B cell (primary cell): Measurements from ENCODE around the gene PPP2R5C. TPM values are rescaled to one million over a fixed set of nuclear protein-coding genes. Genes with fewer than 3 reads are reported as not detected.

ENCODE experiments used
- ATAC-seq: fragments of 200-7000 bp; cut with Tn5 transposase; one replicate; pipeline ENCODE4 v1.10.0; 2021; ENCODE audit warnings: low read depth, mild to moderate bottlenecking, moderate number of reproducible peaks, moderate library complexity
- CTCF ChIA-PET: fragments of 350-600 bp; sonication (Branson Sonifier 250); formaldehyde crosslinking; loops from one replicate; lab custom pipeline; 2021; ENCODE audit warnings: antibody characterized with exemption, inconsistent platforms; lab: Charles Lee
- POLR2A ChIA-PET: fragments of 350-600 bp; sonication (Branson Sonifier 250); formaldehyde crosslinking; loops from one replicate; lab custom pipeline; 2021; ENCODE audit warnings: antibody characterized with exemption; lab: Charles Lee
- DNase-seq: peaks from one replicate; pipeline ENCODE4 v3.0.0; 2013
- H2AFZ ChIP-seq: 2 replicates; pipeline ENCODE4 v1.6.1; 2012; ENCODE audit warnings: mild to moderate bottlenecking, low read depth, low read length; ENCODE audit not compliant: insufficient read depth, poor library complexity, severe bottlenecking
- H3K27ac ChIP-seq, 2 donors: 1 replicate in 1 of 2; 2 replicates in 1 of 2; pipeline ENCODE4 v1.5.1; 2012 to 2013; ENCODE audit warnings: low read length in 2 of 2, mild to moderate bottlenecking in 2 of 2, moderate library complexity in 1 of 2
- H3K27me3 ChIP-seq, 4 experiments: fragments of 200-600 bp in 1 of 4; sonication (generic) in 1 of 4; replicated peaks in 1 of 4; 1 replicate in 2 of 4; 2 replicates in 2 of 4; pipeline versions ENCODE4 v1.6.1 to v1.7.0; 2013 to 2016; ENCODE audit warnings: low read length in 3 of 4, mild to moderate bottlenecking in 2 of 4, mixed read lengths in 1 of 4, moderate library complexity in 1 of 4; ENCODE audit not compliant: insufficient read depth in 4 of 4, control insufficient read depth in 3 of 4; ENCODE audit errors: control extremely low read depth in 1 of 4
- H3K36me3 ChIP-seq, 2 experiments: replicated peaks in 1 of 2; 1 replicate in 1 of 2; 2 replicates in 1 of 2; pipeline versions ENCODE4 v1.6.1 to v1.7.1; 2013; ENCODE audit warnings: low read length in 1 of 2; ENCODE audit not compliant: insufficient read depth in 2 of 2, control insufficient read depth in 1 of 2; ENCODE audit errors: control extremely low read depth in 1 of 2, extremely low read depth in 1 of 2
- H3K4me1 ChIP-seq, 2 donors: fragments of 200-600 bp in 1 of 2; sonication (generic) in 1 of 2; 1 replicate in 1 of 2; 2 replicates in 1 of 2; pipeline versions ENCODE4 v1.5.1 to v1.6.1; 2013 to 2017; ENCODE audit warnings: low read length in 2 of 2; ENCODE audit not compliant: control insufficient read depth in 2 of 2, insufficient read depth in 2 of 2
- H3K4me2 ChIP-seq: replicated peaks from 2 replicates; pipeline ENCODE3; 2012; ENCODE audit warnings: mild to moderate bottlenecking, low read depth, low read length; ENCODE audit not compliant: poor library complexity, severe bottlenecking
- H3K4me3 ChIP-seq, 5 experiments: fragments of 200-600 bp in 1 of 5; sonication (generic) in 1 of 5; 1 replicate in 3 of 5; 2 replicates in 2 of 5; pipeline versions ENCODE4 v1.5.1 to v1.7.0; 2011 to 2016; ENCODE audit warnings: low read length in 4 of 5, mild to moderate bottlenecking in 4 of 5, low read depth in 2 of 5, control low read depth in 1 of 5, moderate library complexity in 1 of 5; ENCODE audit not compliant: insufficient read depth in 1 of 5; ENCODE audit errors: control extremely low read depth in 1 of 5, extremely low read depth in 1 of 5
- H3K79me2 ChIP-seq: fragments of 200-600 bp; sonication (generic); one replicate; pipeline ENCODE4 v1.6.0; 2016; ENCODE audit warnings: low read length; ENCODE audit not compliant: control insufficient read depth, insufficient read depth
- H3K9ac ChIP-seq: fragments of 200-600 bp; sonication (generic); 2 replicates; pipeline ENCODE4 v1.6.1; 2017; ENCODE audit warnings: mild to moderate bottlenecking, low read length, moderate library complexity
- H3K9me3 ChIP-seq, 3 donors: one replicate each; pipeline versions ENCODE4 v1.6.1 to v1.7.1; 2013; ENCODE audit warnings: low read length in 2 of 3; ENCODE audit not compliant: control insufficient read depth in 2 of 3, insufficient read depth in 1 of 3; ENCODE audit errors: control extremely low read depth in 1 of 3
- H4K20me1 ChIP-seq: 2 replicates; pipeline ENCODE4 v1.6.0; 2012; ENCODE audit warnings: mild to moderate bottlenecking, low read length; ENCODE audit not compliant: insufficient read depth, control insufficient read depth, poor library complexity, severe bottlenecking
- H3K27ac Mint-ChIP-seq: one replicate; pipeline ENCODE4 v1.8.0; 2021; ENCODE audit warnings: mixed read lengths
- H3K27me3 Mint-ChIP-seq: one replicate; pipeline ENCODE4 v1.8.0; 2021; ENCODE audit warnings: mixed read lengths
- H3K4me1 Mint-ChIP-seq: one replicate; pipeline ENCODE4 v1.8.0; 2021; ENCODE audit warnings: mixed read lengths
- H3K4me3 Mint-ChIP-seq: one replicate; pipeline ENCODE4 v1.8.0; 2021; ENCODE audit warnings: mixed read lengths
- H3K9me3 Mint-ChIP-seq: one replicate; pipeline ENCODE4 v1.8.0; 2022; ENCODE audit warnings: mixed read lengths; ENCODE audit not compliant: insufficient read depth
- CTCF ChIP-seq: fragments of 200-600 bp; IDR thresholded peaks from one replicate; pipeline ENCODE4 v1.8.0; 2022; ENCODE audit warnings: antibody characterized with exemption, mild to moderate bottlenecking
- EZH2 ChIP-seq: IDR thresholded peaks from 2 replicates; pipeline ENCODE4 v1.6.1; 2012; ENCODE audit warnings: borderline replicate concordance, low read depth, mild to moderate bottlenecking, moderate library complexity, low read length; ENCODE audit not compliant: insufficient read depth, poor library complexity, severe bottlenecking
- WGBS: methylation state at CpG from one replicate; pipeline ENCODE4 v1.1.5; 2013; ENCODE audit warnings: missing lambda C conversion rate; ENCODE audit not compliant: insufficient coverage; 5-methylcytosine and 5-hydroxymethylcytosine counted together
- intact Hi-C: fragments of 100-400 bp; cut with micrococcal nuclease; formaldehyde crosslinking; loops from one replicate; pipeline ENCODE4 v1.10.0; 2022
- polyA plus RNA-seq: library from polyadenylated mRNA; depleted of rRNA; stranded (reverse); fragments of >200 nt; gene quantifications from 2 replicates; pipeline ENCODE4 v1.2.3, GENCODE V29; 2012
- total RNA-seq, 2 donors: library from RNA; stranded (reverse); fragments of 120-200 nt in 1 of 2; gene quantifications; 1 replicate in 1 of 2; 2 replicates in 1 of 2; pipeline versions ENCODE4 v1.2.3 to v1.2.4, GENCODE V29; 2013 to 2022

Gene PPP2R5C
- total and polyA plus RNA-seq, 2 donors (not counting 1 experiment from before 2014, with no cell fraction given): 91.7 to 330 TPM

GRCh38 chr14:101851183-101851582 lies 89.7 kb downstream of the PPP2R5C start:
- Mint-ChIP-seq H3K27me3 (no peaks in the 10 kb centered on the region), H3K27ac (peak overlapping the region; percentile 39), H3K4me1 (peaks cover 81% of the 10 kb centered on the region), H3K9me3 (no peaks in the 10 kb centered on the region), H3K4me3 (peak overlapping the region; percentile 40)
- intact Hi-C loops: no loop called here
- ChIA-PET POLR2A (interaction anchor here (1.6 kb wide), 1 partner anchor 25 kb away, joined by 8 read pairs; no protein-coding TSS in a partner anchor), CTCF (interaction anchor here (0.6 to 3.6 kb wide), 5 partner anchors 7 to 144 kb away, joined by 3 to 22 read pairs (median 5); no protein-coding TSS in a partner anchor)
- H3K79me2 ChIP-seq: peaks cover 100% of the 10 kb centered on the region
- peak overlapping the region; percentile 32 for H3K4me2 ChIP-seq
- H3K9me3 ChIP-seq: no peaks in the 10 kb centered on the region
- H3K4me3 ChIP-seq: no peak overlapping the region
- peaks cover 92% of the 10 kb centered on the region for H4K20me1 ChIP-seq
- no peaks in the 10 kb centered on the region for H3K27me3 ChIP-seq
- peaks cover 52 to 58% of the 10 kb centered on the region in 2 donors for H3K4me1 ChIP-seq
- DNase-seq: no peak
- H3K27ac ChIP-seq: peak overlapping the region; percentile 16 to 46
- H2AFZ ChIP-seq: no peak overlapping the region
- H3K36me3 ChIP-seq: peaks cover 0 to 7% of the 10 kb centered on the region in 2 experiments
- H3K9ac ChIP-seq: no peak overlapping the region
- WGBS: 85% methylated on average over 3 of the region's 3 CpGs
- ATAC-seq: no peak
- TF ChIP-seq EZH2 (no peak), CTCF (no peak)

- H3K27ac Mint-ChIP-seq: peak overlapping the region; percentile 73
- Histone ChIP-seq H3K4me3 (no peak overlapping the region), H3K4me2 (peak overlapping the region; percentile 32), H2AFZ (peak overlapping the region; percentile 16), H4K20me1 (peaks cover 91% of the 10 kb centered on the region), H3K9ac (no peak overlapping the region), H3K36me3 (peaks cover 0 to 14% of the 10 kb centered on the region in 2 experiments), H3K9me3 (no peaks in the 10 kb centered on the region), H3K4me1 (peaks cover 45 to 53% of the 10 kb centered on the region in 2 donors), H3K27me3 (no peaks in the 10 kb centered on the region), H3K79me2 (peaks cover 100% of the 10 kb centered on the region), H3K27ac (peak overlapping the region; percentile 46 to 73)
- DNase-seq (peak; percentile 67), ATAC-seq (peak; percentile 62)
- peaks cover 79% of the 10 kb centered on the region for H3K4me1 Mint-ChIP-seq
- CTCF ChIA-PET: interaction anchor here (0.6 to 3.6 kb wide), 4 partner anchors 8 to 145 kb away, joined by 3 to 22 read pairs (median 4); no protein-coding TSS in a partner anchor
- H3K4me3 Mint-ChIP-seq: peak overlapping the region; percentile 40
- no peaks in the 10 kb centered on the region for H3K27me3 Mint-ChIP-seq
- POLR2A ChIA-PET: interaction anchor here (1.6 kb wide), 1 partner anchor 24 kb away, joined by 8 read pairs; no protein-coding TSS in a partner anchor
- TF ChIP-seq CTCF (no peak), EZH2 (no peak)
- 83% methylated on average over 1 of the region's 7 CpGs for WGBS
- H3K9me3 Mint-ChIP-seq: no peaks in the 10 kb centered on the region
- intact Hi-C loops: no loop called here
These were observed 90.4 kb downstream of the PPP2R5C start for GRCh38 chr14:101851736-101852405.
